NCI-H526 (cell line): ENCODE data around the gene MFNG.

Source experiments
- DNase-seq, 2 experiments: peaks; one replicate each; lab custom pipeline; 2025; lab: John Stamatoyannopoulos, UW

The MFNG gene

GRCh38 chr22:37421468-37421877 lies 64.7 kb downstream of the MFNG start:
- DNase-seq: peak; percentile 62 to 69

- DNase-seq: peak in 1 of 2 experiments; percentile 53
These were observed 65.3 kb downstream of the MFNG start for GRCh38 chr22:37420686-37421467.

GRCh38 chr22:37419969-37420685 lies 66.1 kb downstream of the MFNG start:
- DNase-seq: peak; percentile 23 to 68

GRCh38 chr22:37419370-37419968 lies 66.7 kb downstream of the MFNG start:
- DNase-seq: peak in 1 of 2 experiments; percentile 59
